Measurements from ENCODE around the gene SORCS2.

DNA sequence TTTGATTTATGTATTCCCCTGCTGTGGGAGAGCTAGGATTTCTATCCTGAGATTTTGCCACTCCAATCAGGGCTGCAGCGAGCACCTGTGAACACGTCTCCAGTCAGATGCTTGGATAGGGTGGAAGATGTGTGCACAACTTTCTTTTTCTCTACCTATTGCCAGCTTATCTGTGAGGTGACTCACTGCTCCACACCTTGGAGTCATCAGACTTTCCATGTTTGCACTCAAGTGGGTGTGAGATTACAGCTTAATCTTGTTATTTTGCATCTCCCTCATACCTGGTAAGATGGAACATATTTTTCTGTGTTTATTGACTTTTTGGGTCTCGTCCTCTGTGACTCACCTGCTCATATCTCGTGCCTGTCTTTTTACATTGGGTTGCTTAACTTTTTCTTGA lies 210.2 kb downstream of the SORCS2 start:
- TF ChIP-seq CTCF (conservative IDR thresholded peaks at IDR 0.05; ENCODE audit: low read depth, low read length): no peak
- TF ChIP-seq EZH2 (IDR thresholded peaks at IDR 0.05; ENCODE audit: low read length, unreplicated experiment): no peak
- TF ChIP-seq EZH2phosphoT487 (IDR thresholded peaks at IDR 0.05; ENCODE audit: borderline replicate concordance, low read length): no peak

Measured in PC-3 (cell line).